Fibroblast of lung (primary cell): Measurements from ENCODE around the gene NFASC.

ENCODE experiments used
- EZH2 ChIP-seq: IDR thresholded peaks from 2 replicates; pipeline ENCODE4 v1.5.1; 2012; ENCODE audit warnings: low read length, control low read depth, mild to moderate bottlenecking; ENCODE audit errors: missing control alignments
- TF ChIP-seq, protein P1 (sequence below), 2 donors: IDR thresholded peaks in 1 of 2; conservative IDR thresholded peaks in 1 of 2; 1 replicate in 1 of 2; 2 replicates in 1 of 2; pipeline ENCODE4 v1.5.1; 2011 to 2012; ENCODE audit warnings: low read length in 2 of 2, control low read depth in 1 of 2, inconsistent platforms in 1 of 2, low read depth in 1 of 2, mild to moderate bottlenecking in 1 of 2

GRCh38 chr1:204888294-204888693, 17.6 kb downstream of the NFASC start:
- TF ChIP-seq, protein P1, sequence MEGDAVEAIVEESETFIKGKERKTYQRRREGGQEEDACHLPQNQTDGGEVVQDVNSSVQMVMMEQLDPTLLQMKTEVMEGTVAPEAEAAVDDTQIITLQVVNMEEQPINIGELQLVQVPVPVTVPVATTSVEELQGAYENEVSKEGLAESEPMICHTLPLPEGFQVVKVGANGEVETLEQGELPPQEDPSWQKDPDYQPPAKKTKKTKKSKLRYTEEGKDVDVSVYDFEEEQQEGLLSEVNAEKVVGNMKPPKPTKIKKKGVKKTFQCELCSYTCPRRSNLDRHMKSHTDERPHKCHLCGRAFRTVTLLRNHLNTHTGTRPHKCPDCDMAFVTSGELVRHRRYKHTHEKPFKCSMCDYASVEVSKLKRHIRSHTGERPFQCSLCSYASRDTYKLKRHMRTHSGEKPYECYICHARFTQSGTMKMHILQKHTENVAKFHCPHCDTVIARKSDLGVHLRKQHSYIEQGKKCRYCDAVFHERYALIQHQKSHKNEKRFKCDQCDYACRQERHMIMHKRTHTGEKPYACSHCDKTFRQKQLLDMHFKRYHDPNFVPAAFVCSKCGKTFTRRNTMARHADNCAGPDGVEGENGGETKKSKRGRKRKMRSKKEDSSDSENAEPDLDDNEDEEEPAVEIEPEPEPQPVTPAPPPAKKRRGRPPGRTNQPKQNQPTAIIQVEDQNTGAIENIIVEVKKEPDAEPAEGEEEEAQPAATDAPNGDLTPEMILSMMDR (conservative IDR thresholded peaks at IDR 0.05 in 1 of 2, IDR thresholded peaks at IDR 0.05 in 1 of 2; ENCODE audit: low read depth in 1 of 2, low read length in 2 of 2) = no peak
- no peak for TF ChIP-seq EZH2
